BJ (cell line): ENCODE results near the gene RALB. TPM values are rescaled to one million over a fixed set of nuclear protein-coding genes. Genes with fewer than 3 reads are reported as not detected.

Experiments
- CTCF ChIA-PET: fragments of 350-600 bp; formaldehyde crosslinking; extraction: SDS; loops from one replicate; lab custom pipeline; 2021; ENCODE audit warnings: antibody characterized with exemption, inconsistent platforms; lab: Yijun Ruan, JAX
- POLR2A ChIA-PET: fragments of 300-600 bp; sonication (Branson Sonifier 250); formaldehyde crosslinking; extraction: SDS; loops from one replicate; lab custom pipeline; 2021; ENCODE audit warnings: antibody characterized with exemption; lab: Charles Lee
- DNase-seq: peaks from one replicate; pipeline ENCODE4 v3.0.0-alpha.2; 2011; ENCODE audit warnings: low read depth
- H3K27me3 ChIP-seq: 2 replicates; pipeline ENCODE4 v1.6.0; 2011; ENCODE audit warnings: low read length; ENCODE audit not compliant: control insufficient read depth, insufficient read depth
- H3K36me3 ChIP-seq: 2 replicates; pipeline ENCODE4 v1.5.1; 2011; ENCODE audit warnings: low read length; ENCODE audit not compliant: control insufficient read depth, insufficient read depth
- H3K4me3 ChIP-seq: 2 replicates; pipeline ENCODE4 v1.5.1; 2011; ENCODE audit warnings: low read depth, mild to moderate bottlenecking, control low read depth, low read length
- polyA plus RNA-seq: library from polyadenylated mRNA; depleted of rRNA; stranded (reverse); fragments of >200 nt; gene quantifications from 2 replicates; pipeline ENCODE4 v1.2.3, GENCODE V29; 2011
- TF ChIP-seq, protein P1 (sequence below): IDR thresholded peaks from 2 replicates; pipeline ENCODE4 v1.5.1; 2011; ENCODE audit warnings: low read depth, mild to moderate bottlenecking, control low read depth, inconsistent platforms, low read length, moderate library complexity; ENCODE audit not compliant: insufficient read depth

Gene RALB
- polyA plus RNA-seq, 1 experiment = 33.3 TPM

DNA sequence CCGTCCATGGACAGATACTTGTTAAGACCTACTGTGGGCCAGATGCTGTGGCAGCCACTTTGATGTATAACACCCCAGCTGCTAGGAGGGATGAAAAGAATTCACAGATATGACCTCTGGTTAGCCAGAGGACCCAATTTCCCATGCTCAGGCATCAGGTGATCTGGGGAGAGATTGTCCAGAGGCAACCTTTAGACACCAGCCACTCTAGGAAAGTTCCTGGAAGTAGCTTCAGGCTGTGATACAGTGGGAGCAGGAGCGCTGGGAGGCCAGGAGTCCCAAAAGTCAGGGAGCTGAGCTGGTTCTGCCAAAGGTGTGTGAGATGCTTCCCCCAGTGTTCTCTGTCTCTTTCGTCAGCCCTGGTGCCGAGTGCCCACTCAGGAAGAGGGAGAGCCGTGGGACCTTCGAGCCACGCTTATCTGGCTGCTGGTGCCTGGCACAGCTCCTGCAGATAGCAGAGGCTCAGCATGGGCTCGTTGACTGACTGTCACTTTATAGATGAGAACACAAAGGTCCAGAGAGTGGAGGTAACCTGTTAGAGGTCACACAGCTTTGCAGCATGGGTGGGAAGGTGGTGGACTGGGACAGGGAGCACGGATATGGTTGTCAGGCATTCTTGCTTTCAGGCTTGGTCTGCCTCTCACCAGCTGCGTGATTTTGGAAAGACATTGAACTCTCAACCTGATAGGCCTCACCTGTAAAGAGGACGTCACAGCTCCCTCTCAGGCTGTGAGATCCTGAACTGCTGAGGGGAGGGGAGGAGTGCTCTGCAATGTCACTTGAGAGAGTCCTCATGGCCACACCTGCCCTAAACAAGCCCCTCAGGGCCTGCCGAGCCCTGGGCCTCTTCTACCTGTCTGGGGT is 7.8 kb upstream of the RALB start:
- POLR2A ChIA-PET = no interaction called here

DNA sequence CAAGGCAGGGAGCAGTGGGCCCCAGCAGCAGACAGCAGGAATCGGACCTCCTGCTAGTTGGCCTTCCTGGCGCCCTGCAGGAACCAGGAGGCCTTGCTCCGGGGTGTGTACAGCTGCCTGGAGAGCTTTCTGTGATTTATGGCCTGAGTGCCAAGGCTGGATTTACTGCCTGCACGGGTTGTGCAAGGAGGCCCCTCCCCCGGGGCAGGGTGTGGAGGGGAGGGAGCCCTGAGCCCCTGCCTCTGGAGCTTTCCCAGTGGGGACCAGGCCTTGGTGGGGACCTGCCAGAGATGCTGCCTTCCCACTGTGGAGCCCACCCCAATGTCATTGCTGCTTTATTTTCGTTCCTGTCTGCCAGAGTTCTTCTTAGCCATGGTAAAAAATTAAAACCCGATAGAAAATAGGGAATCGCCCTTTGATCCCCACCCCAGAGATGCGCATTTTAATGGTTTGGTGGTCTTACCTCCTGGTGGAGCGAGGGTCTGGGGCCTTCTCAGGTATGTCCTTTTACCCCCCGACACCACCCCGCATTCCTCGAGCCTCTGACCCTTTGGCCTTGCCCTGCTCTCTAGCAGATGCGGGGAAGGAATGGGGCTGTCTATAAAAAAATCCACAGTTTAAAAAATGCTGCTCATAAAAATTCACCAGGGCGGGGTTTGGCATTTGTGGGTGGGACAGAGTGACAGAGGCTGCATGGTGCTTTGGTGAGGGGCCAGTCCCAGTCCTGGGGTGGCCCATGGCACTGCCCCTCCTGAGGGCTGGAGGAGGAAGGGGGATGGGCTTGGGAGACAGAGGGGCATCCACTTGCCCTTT is 6.9 kb upstream of the RALB start:
- Histone ChIP-seq H3K4me3 (no peak overlapping the region), H3K27me3 (no peaks in the 10 kb centered on the region), H3K36me3 (no peaks in the 10 kb centered on the region)
- TF ChIP-seq, protein P1, sequence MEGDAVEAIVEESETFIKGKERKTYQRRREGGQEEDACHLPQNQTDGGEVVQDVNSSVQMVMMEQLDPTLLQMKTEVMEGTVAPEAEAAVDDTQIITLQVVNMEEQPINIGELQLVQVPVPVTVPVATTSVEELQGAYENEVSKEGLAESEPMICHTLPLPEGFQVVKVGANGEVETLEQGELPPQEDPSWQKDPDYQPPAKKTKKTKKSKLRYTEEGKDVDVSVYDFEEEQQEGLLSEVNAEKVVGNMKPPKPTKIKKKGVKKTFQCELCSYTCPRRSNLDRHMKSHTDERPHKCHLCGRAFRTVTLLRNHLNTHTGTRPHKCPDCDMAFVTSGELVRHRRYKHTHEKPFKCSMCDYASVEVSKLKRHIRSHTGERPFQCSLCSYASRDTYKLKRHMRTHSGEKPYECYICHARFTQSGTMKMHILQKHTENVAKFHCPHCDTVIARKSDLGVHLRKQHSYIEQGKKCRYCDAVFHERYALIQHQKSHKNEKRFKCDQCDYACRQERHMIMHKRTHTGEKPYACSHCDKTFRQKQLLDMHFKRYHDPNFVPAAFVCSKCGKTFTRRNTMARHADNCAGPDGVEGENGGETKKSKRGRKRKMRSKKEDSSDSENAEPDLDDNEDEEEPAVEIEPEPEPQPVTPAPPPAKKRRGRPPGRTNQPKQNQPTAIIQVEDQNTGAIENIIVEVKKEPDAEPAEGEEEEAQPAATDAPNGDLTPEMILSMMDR = no peak
- ChIA-PET CTCF (interaction anchor here (0.7 kb wide), 1 partner anchor 504 kb away, joined by 3 read pairs; no protein-coding TSS in a partner anchor), POLR2A (no interaction called here)
- no peak for DNase-seq

More for the DNA sequence above, 7.8 kb upstream of the RALB start:
- CTCF ChIA-PET = interaction anchor here (0.7 to 1.0 kb wide), 2 partner anchors 98 to 503 kb away, joined by 3 read pairs; no protein-coding TSS in a partner anchor
- TF ChIP-seq, protein P1 = no peak
- Histone ChIP-seq H3K27me3 (no peaks in the 10 kb centered on the region), H3K36me3 (no peaks in the 10 kb centered on the region), H3K4me3 (no peak overlapping the region)
- DNase-seq = no peak

DNA sequence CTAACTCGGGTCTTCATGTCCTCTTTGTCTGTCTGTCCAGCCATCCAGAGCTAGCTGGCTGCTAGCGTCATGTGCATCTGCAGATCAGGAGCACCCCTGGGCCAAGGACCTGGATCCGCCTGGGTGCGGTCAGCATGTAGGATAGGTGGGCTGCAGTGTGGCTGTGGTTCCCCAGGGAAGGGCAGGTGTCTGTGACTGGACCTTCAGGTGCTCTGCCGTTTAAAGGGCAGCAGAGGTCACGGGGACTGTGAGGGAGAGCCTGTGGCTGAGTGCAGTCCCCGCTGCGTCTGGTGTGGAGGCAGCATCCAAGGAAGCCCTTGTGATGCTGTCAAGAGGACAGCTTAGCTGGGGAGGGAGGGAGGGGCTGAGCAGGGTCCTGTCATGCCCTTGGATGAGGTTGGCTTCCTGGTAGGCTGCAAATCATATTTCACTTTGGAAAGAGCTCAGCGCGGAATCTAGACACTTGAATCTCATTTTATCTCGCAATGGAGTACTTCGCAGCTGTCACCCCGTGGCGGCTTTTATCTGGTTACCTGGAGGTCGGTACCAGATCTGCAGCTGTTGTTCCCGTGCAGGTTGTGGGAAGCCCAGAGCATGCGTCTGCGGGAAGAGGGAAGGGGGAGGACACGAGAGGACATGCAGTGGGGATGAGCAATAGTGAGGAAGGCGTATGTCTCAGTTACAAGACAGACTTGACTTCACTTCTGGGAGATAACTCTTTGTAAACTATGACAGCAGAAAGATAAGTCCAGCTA is 5.9 kb upstream of the RALB start:
- TF ChIP-seq, protein P1 = no peak

DNA sequence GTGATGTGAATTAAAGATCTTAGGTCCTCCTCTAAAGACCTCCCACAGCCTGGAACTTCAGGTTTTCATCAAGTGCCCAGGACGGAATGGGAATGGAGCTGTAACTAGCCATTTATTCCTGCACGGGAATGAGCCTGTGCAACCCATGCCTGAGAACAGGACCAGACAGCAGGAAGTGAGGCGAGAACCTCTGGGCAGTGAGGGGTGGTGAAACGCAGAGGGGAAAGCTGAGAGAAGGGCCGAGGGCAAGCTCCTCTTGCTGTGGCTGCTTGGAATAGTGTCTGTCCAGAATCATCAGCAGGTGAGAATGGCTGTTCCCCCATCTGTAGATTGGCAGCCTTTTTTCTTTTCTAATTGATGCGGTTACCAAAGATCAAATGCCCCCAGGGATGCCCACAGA is 4.8 kb upstream of the RALB start:
- ChIA-PET CTCF (interaction anchor here (0.6 to 1.5 kb wide), 5 partner anchors 12 to 779 kb away, joined by 3 to 6 read pairs (median 3); no protein-coding TSS in a partner anchor), POLR2A (interaction anchor here (0.5 kb wide), 1 partner anchor 41 kb away, joined by 6 read pairs; no protein-coding TSS in a partner anchor)
- TF ChIP-seq, protein P1 = no peak
- no peak overlapping the region for H3K4me3 ChIP-seq
- H3K27me3 ChIP-seq = no peaks in the 10 kb centered on the region
- no peak for DNase-seq
- H3K36me3 ChIP-seq = no peaks in the 10 kb centered on the region

More for the DNA sequence above, 5.9 kb upstream of the RALB start:
- Histone ChIP-seq H3K4me3 (no peak overlapping the region), H3K36me3 (no peaks in the 10 kb centered on the region), H3K27me3 (no peaks in the 10 kb centered on the region)
- no peak for DNase-seq
- ChIA-PET CTCF (interaction anchor here (0.8 to 1.5 kb wide), 2 partner anchors 11 to 66 kb away, joined by 4 to 6 read pairs; no protein-coding TSS in a partner anchor), POLR2A (no interaction called here)
